Measurements from ENCODE around the gene ANKRD45.

Gene ANKRD45

DNA sequence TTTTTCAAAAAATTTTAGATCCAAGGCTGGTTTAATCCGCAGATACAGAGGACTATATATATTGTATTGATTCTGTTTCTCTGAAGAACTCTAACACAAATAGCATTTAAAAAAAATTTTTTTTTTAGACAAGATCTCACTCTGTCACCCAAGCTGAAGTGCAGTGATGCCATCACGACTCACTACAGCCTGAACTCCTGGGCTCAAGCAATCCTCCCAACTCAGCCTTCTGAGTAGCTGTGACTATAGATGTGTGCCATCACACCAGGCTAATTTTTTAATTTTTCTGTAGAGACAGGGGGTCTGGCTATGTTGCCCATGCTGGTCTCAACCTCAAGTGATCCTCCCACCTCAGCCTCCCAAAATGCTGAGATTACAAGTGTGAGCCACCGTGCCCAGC is 3.0 kb downstream of the ANKRD45 start:
- no peak for DNase-seq (ENCODE audit: low read depth)
- TF ChIP-seq, protein P1, sequence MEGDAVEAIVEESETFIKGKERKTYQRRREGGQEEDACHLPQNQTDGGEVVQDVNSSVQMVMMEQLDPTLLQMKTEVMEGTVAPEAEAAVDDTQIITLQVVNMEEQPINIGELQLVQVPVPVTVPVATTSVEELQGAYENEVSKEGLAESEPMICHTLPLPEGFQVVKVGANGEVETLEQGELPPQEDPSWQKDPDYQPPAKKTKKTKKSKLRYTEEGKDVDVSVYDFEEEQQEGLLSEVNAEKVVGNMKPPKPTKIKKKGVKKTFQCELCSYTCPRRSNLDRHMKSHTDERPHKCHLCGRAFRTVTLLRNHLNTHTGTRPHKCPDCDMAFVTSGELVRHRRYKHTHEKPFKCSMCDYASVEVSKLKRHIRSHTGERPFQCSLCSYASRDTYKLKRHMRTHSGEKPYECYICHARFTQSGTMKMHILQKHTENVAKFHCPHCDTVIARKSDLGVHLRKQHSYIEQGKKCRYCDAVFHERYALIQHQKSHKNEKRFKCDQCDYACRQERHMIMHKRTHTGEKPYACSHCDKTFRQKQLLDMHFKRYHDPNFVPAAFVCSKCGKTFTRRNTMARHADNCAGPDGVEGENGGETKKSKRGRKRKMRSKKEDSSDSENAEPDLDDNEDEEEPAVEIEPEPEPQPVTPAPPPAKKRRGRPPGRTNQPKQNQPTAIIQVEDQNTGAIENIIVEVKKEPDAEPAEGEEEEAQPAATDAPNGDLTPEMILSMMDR (IDR thresholded peaks at IDR 0.05; ENCODE audit: control insufficient read depth, insufficient read depth, low read depth, low read length, missing control alignments): no peak
- no peak overlapping the region for H3K4me3 ChIP-seq (ENCODE audit: control insufficient read depth, low read depth, low read length)

GRCh38 chr1:173663159-173663558 is 6.5 kb downstream of the ANKRD45 start:
- no peak overlapping the region for H3K4me3 ChIP-seq (ENCODE audit: control insufficient read depth, low read depth, low read length)
- no peak for DNase-seq (ENCODE audit: low read depth)
- TF ChIP-seq, protein P1 (IDR thresholded peaks at IDR 0.05; ENCODE audit: control insufficient read depth, insufficient read depth, low read depth, low read length, missing control alignments): no peak

DNA sequence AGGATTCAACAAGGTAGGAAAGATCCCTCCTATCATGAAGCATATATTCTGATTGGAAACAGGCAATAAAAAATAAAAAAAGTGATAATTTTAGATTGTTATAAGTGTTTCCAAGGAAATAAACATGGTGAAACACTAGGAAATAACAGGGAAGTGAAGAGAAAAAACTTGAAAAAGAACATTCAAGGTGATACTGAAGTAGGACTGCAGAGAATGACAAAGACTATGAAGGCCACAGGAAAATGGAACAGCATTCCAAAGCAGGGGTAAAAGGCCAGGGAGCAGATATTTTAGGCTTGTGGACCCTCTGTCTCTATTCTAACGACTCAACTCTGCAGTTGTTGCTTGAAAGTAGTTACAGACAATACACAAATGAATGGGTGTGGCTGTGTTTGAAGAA is 7.9 kb downstream of the ANKRD45 start:
- H3K4me3 ChIP-seq (ENCODE audit: control insufficient read depth, low read depth, low read length): no peak overlapping the region
- DNase-seq (ENCODE audit: low read depth): no peak
- TF ChIP-seq, protein P1 (IDR thresholded peaks at IDR 0.05; ENCODE audit: control insufficient read depth, insufficient read depth, low read depth, low read length, missing control alignments): no peak

GRCh38 chr1:173661271-173661670 is 8.4 kb downstream of the ANKRD45 start:
- no peak for DNase-seq (ENCODE audit: low read depth)
- H3K4me3 ChIP-seq (ENCODE audit: control insufficient read depth, low read depth, low read length): no peak overlapping the region
- TF ChIP-seq, protein P1 (IDR thresholded peaks at IDR 0.05; ENCODE audit: control insufficient read depth, insufficient read depth, low read depth, low read length, missing control alignments): no peak

- H3K4me3 ChIP-seq (ENCODE audit: control insufficient read depth, low read depth, low read length): no peak overlapping the region
- TF ChIP-seq, protein P1 (IDR thresholded peaks at IDR 0.05; ENCODE audit: control insufficient read depth, insufficient read depth, low read depth, low read length, missing control alignments): no peak
- DNase-seq (ENCODE audit: low read depth): no peak
Observed at GRCh38 chr1:173660306-173660705, 9.3 kb downstream of the ANKRD45 start.

DNA sequence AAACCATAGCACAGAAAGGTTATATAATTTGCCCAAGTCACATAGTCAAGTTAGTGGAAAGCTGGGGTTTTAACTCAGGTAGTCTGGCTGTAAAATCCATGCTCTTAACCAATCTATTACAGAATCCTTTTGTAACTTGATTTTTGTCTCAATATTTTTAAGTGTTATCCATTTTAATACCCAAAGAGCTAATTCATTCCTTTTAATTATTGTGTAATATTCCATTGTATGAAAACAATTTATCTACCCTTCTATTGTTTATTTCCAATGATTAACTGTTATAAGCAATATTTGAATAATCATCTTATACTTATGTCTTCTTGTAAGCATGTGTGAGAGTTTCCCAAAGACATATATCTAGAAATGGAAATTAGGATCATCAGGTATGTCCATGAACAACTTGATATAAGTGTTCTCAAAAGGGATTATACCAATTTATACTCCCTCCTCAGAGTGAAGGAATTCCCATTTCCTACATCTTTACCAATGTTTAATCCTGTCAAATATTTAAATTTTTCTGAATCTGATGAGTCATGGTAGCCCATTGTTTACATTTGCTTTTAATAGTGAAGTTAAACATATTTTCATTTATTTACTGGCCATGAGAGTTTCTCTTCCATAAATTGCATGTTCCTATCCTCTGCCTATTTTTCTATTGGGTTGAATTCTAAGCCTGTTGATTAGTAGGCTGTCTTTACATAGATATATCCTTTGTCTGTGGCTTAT is 20.6 kb downstream of the ANKRD45 start:
- TF ChIP-seq, protein P1 (IDR thresholded peaks at IDR 0.05; ENCODE audit: control insufficient read depth, insufficient read depth, low read depth, low read length, missing control alignments): no peak
- H3K4me3 ChIP-seq (ENCODE audit: control insufficient read depth, low read depth, low read length): no peak overlapping the region
- no peak for DNase-seq (ENCODE audit: low read depth)
